Upper lobe of left lung (tissue), 6 donors: ENCODE measurements around the gene MMP20. TPM values are rescaled to one million over a fixed set of nuclear protein-coding genes. Genes with fewer than 3 reads are reported as not detected.

Experiments used
- ATAC-seq, 2 donors: fragments of 200-7000 bp; cut with Tn5 transposase; one replicate each; pipeline ENCODE4 v1.9.1; 2022; ENCODE audit warnings: mild to moderate bottlenecking in 2 of 2, moderate library complexity in 2 of 2; ENCODE audit not compliant: low FRiP score in 2 of 2
- DNase-seq, 2 donors: peaks; one replicate each; pipeline ENCODE4 v3.0.0-alpha.2; 2019 to 2020
- H3K27ac ChIP-seq, 4 donors: fragments of 200-600 bp; sonication (generic); one replicate each; pipeline ENCODE4 v1.5.1; 2016 to 2019
- H3K27me3 ChIP-seq, 4 donors: fragments of 200-600 bp; sonication (generic); one replicate each; pipeline ENCODE4 v1.5.1; 2017 to 2019
- H3K36me3 ChIP-seq, 4 donors: fragments of 200-600 bp; sonication (generic); one replicate each; pipeline ENCODE4 v1.5.1; 2016 to 2019
- H3K4me1 ChIP-seq, 4 donors: fragments of 200-600 bp; sonication (generic); one replicate each; pipeline ENCODE4 v1.5.1; 2018 to 2019
- H3K4me3 ChIP-seq, 4 donors: fragments of 200-600 bp; sonication (generic); one replicate each; pipeline ENCODE4 v1.5.1; 2017 to 2019; ENCODE audit warnings: mild to moderate bottlenecking in 2 of 4, moderate library complexity in 1 of 4
- H3K9me3 ChIP-seq, 4 donors: fragments of 200-600 bp; sonication (generic); one replicate each; pipeline ENCODE4 v1.5.1; 2018 to 2019
- EP300 ChIP-seq, 4 donors: sonication (generic); formaldehyde crosslinking; IDR thresholded peaks; one replicate each; pipeline ENCODE4 v1.5.1; 2017; ENCODE audit warnings: antibody characterized with exemption in 4 of 4, control low read depth in 2 of 4
- POLR2A ChIP-seq, 4 donors: fragments of 450-650 bp; IDR thresholded peaks; one replicate each; pipeline ENCODE4 v1.5.1; 2016 to 2017; ENCODE audit warnings: antibody characterized with exemption in 4 of 4, mild to moderate bottlenecking in 2 of 4
- POLR2AphosphoS5 ChIP-seq, 2 donors: sonication (generic); formaldehyde crosslinking; IDR thresholded peaks; one replicate each; pipeline ENCODE4 v1.5.1; 2017; ENCODE audit warnings: antibody characterized with exemption in 2 of 2
- WGBS, 2 donors: methylation state at CpG; one replicate each; pipeline ENCODE4 v1.1.5; 2017 to 2018; 5-methylcytosine and 5-hydroxymethylcytosine counted together
- total RNA-seq, 6 donors: library from RNA; depleted of rRNA in 4 of 6; stranded (reverse); fragments of >200 nt in 4 of 6; gene quantifications; one replicate each; pipeline versions ENCODE4 v1.1.0 to v1.2.1, GENCODE V29; 2016 to 2021
- TF ChIP-seq, protein P1 (sequence below), 6 experiments: fragments of 450-650 bp in 4 of 6; fragments of 200-600 bp in 2 of 6; sonication (generic) in 2 of 6; IDR thresholded peaks; one replicate each; pipeline ENCODE4 v1.5.1; 2016 to 2019; ENCODE audit warnings: antibody characterized with exemption in 6 of 6
- donor health status: DM: no; HTN: no; CAD: no; lungs with moderate emphysema.
- donor health status: DM: no; HTN: yes; CAD: no; lungs with severe emphysema.

MMP20 gene
- total RNA-seq, 6 donors from 2014 or later: not detected

GRCh38 chr11:102614031-102614430, 11.1 kb downstream of the MMP20 start:
- 87 to 92% methylated on average over 2 of the region's 2 CpGs for WGBS, 2 donors
- no peak for DNase-seq
- ATAC-seq: no peak
- Histone ChIP-seq H3K9me3 (no peaks in the 10 kb centered on the region), H3K36me3 (no peaks in the 10 kb centered on the region), H3K27ac (no peak overlapping the region), H3K4me1 (no peaks in the 10 kb centered on the region), H3K4me3 (no peak overlapping the region), H3K27me3 (no peaks in the 10 kb centered on the region)
- no peak for TF ChIP-seq POLR2AphosphoS5 (IDR thresholded peaks at IDR 0.05)
- TF ChIP-seq POLR2A (IDR thresholded peaks at IDR 0.05): no peak
- TF ChIP-seq EP300 (IDR thresholded peaks at IDR 0.05): no peak
- TF ChIP-seq, protein P1, sequence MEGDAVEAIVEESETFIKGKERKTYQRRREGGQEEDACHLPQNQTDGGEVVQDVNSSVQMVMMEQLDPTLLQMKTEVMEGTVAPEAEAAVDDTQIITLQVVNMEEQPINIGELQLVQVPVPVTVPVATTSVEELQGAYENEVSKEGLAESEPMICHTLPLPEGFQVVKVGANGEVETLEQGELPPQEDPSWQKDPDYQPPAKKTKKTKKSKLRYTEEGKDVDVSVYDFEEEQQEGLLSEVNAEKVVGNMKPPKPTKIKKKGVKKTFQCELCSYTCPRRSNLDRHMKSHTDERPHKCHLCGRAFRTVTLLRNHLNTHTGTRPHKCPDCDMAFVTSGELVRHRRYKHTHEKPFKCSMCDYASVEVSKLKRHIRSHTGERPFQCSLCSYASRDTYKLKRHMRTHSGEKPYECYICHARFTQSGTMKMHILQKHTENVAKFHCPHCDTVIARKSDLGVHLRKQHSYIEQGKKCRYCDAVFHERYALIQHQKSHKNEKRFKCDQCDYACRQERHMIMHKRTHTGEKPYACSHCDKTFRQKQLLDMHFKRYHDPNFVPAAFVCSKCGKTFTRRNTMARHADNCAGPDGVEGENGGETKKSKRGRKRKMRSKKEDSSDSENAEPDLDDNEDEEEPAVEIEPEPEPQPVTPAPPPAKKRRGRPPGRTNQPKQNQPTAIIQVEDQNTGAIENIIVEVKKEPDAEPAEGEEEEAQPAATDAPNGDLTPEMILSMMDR (IDR thresholded peaks at IDR 0.05): no peak

DNA sequence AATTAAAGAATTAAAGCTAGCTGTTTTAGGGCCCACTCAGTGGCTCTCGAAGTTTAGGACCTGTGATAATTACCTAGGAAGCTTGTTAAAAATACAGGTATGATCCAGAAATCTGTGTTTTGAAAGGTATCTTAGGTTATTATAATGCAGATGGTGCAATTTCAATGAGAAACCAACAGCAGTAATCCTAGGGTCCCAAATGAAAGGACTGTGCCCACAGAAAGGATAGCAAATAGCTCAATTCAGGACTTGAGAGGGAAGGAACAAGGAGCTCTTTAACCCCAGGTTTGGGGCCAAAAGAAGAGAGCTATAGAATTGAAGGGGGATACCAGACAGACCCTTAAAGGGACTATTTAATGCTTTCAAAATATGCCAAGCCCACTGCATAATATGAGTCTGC, 11.7 kb downstream of the MMP20 start:
- Histone ChIP-seq H3K27ac (no peak overlapping the region), H3K4me1 (no peaks in the 10 kb centered on the region), H3K36me3 (no peaks in the 10 kb centered on the region), H3K4me3 (no peak overlapping the region), H3K9me3 (no peaks in the 10 kb centered on the region), H3K27me3 (no peaks in the 10 kb centered on the region)
- ATAC-seq (no peak), DNase-seq (no peak)
- WGBS, 2 donors: 72 to 76% methylated on average over 1 of the region's 1 CpG
- TF ChIP-seq, protein P1 (IDR thresholded peaks at IDR 0.05): no peak
- no peak for TF ChIP-seq EP300 (IDR thresholded peaks at IDR 0.05)
- TF ChIP-seq POLR2AphosphoS5 (IDR thresholded peaks at IDR 0.05): no peak
- TF ChIP-seq POLR2A (IDR thresholded peaks at IDR 0.05): no peak

- 84 to 92% methylated on average over 4 of the region's 4 CpGs for WGBS, 2 donors
- no peak for ATAC-seq
- no peak for DNase-seq
- TF ChIP-seq POLR2AphosphoS5 (IDR thresholded peaks at IDR 0.05) (no peak), EP300 (IDR thresholded peaks at IDR 0.05) (no peak), POLR2A (IDR thresholded peaks at IDR 0.05) (no peak)
- TF ChIP-seq, protein P1 (IDR thresholded peaks at IDR 0.05): no peak
- no peaks in the 10 kb centered on the region for H3K4me1 ChIP-seq
- no peaks in the 10 kb centered on the region for H3K9me3 ChIP-seq
- H3K27ac ChIP-seq: no peak overlapping the region
- H3K4me3 ChIP-seq: no peak overlapping the region
- no peaks in the 10 kb centered on the region for H3K27me3 ChIP-seq
- no peaks in the 10 kb centered on the region for H3K36me3 ChIP-seq
Observed at GRCh38 chr11:102611291-102611690, 13.8 kb downstream of the MMP20 start.

DNA sequence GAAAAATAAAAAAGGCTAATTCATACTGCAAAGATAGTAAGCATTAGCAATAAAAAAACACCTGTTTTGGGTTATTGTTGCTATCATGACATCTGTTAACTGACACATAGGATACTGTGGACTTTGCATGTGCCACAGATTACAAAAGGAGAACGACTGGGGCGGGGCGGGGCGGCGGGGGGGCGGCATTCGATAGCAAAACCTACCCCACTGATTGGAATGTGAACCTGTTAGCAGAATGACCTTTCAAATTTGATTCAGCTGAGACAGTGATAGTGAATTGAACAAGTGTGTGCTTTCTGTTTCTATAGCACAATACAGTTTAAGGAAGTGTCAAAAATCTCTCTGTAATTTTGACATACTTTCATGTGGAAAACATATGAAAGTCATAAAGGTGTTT, 14.9 kb downstream of the MMP20 start:
- no peaks in the 10 kb centered on the region for H3K36me3 ChIP-seq
- DNase-seq: peak in 1 of 2 donors; percentile 65
- no peak overlapping the region for H3K4me3 ChIP-seq
- H3K9me3 ChIP-seq: no peaks in the 10 kb centered on the region
- H3K4me1 ChIP-seq: no peaks in the 10 kb centered on the region
- ATAC-seq: no peak
- no peaks in the 10 kb centered on the region for H3K27me3 ChIP-seq
- TF ChIP-seq EP300 (IDR thresholded peaks at IDR 0.05): no peak
- TF ChIP-seq, protein P1 (IDR thresholded peaks at IDR 0.05): no peak
- TF ChIP-seq POLR2AphosphoS5 (IDR thresholded peaks at IDR 0.05): no peak
- TF ChIP-seq POLR2A (IDR thresholded peaks at IDR 0.05): no peak
- 74 to 81% methylated on average over 7 of the region's 7 CpGs for WGBS, 2 donors
- no peak overlapping the region for H3K27ac ChIP-seq

GRCh38 chr11:102608699-102609098, 16.4 kb downstream of the MMP20 start:
- H3K36me3 ChIP-seq: no peaks in the 10 kb centered on the region
- TF ChIP-seq POLR2AphosphoS5 (IDR thresholded peaks at IDR 0.05): no peak
- H3K4me3 ChIP-seq: no peak overlapping the region
- ATAC-seq (no peak), DNase-seq (no peak)
- H3K4me1 ChIP-seq: no peaks in the 10 kb centered on the region
- no peaks in the 10 kb centered on the region for H3K9me3 ChIP-seq
- 91 to 92% methylated on average over 3 of the region's 3 CpGs for WGBS, 2 donors
- H3K27ac ChIP-seq: no peak overlapping the region
- no peaks in the 10 kb centered on the region for H3K27me3 ChIP-seq
